ENCODE data around the gene PWWP2B. TPM values are rescaled to one million over a fixed set of nuclear protein-coding genes. Genes with fewer than 3 reads are reported as not detected.

The PWWP2B gene
- total and polyA plus RNA-seq, 9 of the 15 experiments (the other 6 are each of a cell fraction or from before 2014, with no cell fraction given): 0.07 to 9.2 (median 1.6) TPM; not detected in 1

DNA sequence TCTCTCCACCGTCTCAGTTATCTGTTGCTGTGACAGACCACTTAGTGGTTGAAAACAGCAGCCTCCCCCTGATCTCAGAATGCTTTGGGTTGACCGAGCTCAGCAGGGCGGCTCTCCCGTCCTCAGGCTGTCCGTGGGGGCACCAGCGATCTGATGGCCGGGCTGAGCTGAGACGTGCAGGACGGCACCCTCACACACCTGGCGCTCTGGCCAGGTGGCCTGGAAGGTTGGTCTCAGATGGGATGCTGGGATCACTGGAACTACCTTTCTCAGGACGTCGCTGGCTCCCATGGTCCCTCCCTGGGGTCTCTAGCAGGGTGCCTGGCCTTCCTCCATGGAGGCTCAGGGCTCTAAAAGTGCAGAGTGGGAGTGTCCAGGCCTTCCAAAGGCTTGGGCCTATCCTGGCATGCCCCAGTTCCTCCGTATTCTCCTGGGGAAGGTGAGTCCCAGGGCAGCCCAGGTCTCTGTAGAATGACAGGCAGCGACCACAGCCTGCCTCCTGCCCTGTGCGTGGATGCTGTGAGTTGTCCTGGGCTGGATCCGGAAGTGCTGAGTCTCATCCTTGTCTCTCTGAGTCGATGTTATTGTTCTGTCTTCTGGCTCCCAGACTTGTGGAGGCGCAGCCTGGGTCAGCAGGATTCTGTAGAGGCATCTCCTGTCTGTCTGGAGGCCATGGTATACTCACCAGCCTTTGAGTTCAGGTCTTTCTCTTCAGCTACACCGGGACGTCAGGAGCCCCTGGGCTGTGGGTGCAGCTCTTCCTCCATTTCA, 12.2 kb upstream of the PWWP2B start:
- CTCF ChIA-PET (ENCODE audit: low intra/inter-chr PET ratio): no interaction called here
- no peak for DNase-seq (ENCODE audit: extremely low read depth in 1 of 4, low spot score in 3 of 4)
- no peak for TF ChIP-seq FUS (optimal IDR thresholded peaks at IDR 0.05; ENCODE audit: low read depth, low read length)
- no peak for TF ChIP-seq EP400 (IDR thresholded peaks at IDR 0.05)
- TF ChIP-seq, protein P1, sequence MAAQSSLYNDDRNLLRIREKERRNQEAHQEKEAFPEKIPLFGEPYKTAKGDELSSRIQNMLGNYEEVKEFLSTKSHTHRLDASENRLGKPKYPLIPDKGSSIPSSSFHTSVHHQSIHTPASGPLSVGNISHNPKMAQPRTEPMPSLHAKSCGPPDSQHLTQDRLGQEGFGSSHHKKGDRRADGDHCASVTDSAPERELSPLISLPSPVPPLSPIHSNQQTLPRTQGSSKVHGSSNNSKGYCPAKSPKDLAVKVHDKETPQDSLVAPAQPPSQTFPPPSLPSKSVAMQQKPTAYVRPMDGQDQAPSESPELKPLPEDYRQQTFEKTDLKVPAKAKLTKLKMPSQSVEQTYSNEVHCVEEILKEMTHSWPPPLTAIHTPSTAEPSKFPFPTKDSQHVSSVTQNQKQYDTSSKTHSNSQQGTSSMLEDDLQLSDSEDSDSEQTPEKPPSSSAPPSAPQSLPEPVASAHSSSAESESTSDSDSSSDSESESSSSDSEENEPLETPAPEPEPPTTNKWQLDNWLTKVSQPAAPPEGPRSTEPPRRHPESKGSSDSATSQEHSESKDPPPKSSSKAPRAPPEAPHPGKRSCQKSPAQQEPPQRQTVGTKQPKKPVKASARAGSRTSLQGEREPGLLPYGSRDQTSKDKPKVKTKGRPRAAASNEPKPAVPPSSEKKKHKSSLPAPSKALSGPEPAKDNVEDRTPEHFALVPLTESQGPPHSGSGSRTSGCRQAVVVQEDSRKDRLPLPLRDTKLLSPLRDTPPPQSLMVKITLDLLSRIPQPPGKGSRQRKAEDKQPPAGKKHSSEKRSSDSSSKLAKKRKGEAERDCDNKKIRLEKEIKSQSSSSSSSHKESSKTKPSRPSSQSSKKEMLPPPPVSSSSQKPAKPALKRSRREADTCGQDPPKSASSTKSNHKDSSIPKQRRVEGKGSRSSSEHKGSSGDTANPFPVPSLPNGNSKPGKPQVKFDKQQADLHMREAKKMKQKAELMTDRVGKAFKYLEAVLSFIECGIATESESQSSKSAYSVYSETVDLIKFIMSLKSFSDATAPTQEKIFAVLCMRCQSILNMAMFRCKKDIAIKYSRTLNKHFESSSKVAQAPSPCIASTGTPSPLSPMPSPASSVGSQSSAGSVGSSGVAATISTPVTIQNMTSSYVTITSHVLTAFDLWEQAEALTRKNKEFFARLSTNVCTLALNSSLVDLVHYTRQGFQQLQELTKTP (IDR thresholded peaks at IDR 0.05; ENCODE audit: low read depth in 1 of 2, partially characterized antibody in 2 of 2): no peak
- TF ChIP-seq NFE2L1 (tag; IDR thresholded peaks at IDR 0.05; ENCODE audit: borderline replicate concordance, low read depth): no peak
- no peak for TF ChIP-seq MTA1 (IDR thresholded peaks at IDR 0.05; ENCODE audit: borderline replicate concordance)
- no peak for TF ChIP-seq GTF2A2 (tag; IDR thresholded peaks at IDR 0.05)
- TF ChIP-seq PURB (CRISPR knock-in tag; IDR thresholded peaks at IDR 0.05; ENCODE audit: low read depth): no peak
- TF ChIP-seq HINFP (tag; conservative IDR thresholded peaks at IDR 0.05; ENCODE audit: low read depth): no peak
- TF ChIP-seq TOE1 (IDR thresholded peaks at IDR 0.05; ENCODE audit: borderline replicate concordance): no peak
- TF ChIP-seq TOE1 (CRISPR knock-in tag; IDR thresholded peaks at IDR 0.05; ENCODE audit: borderline replicate concordance, low read depth): no peak
- TF ChIP-seq DPF2 (IDR thresholded peaks at IDR 0.05): no peak
- no peak for TF ChIP-seq ZNF134 (CRISPR knock-in tag; conservative IDR thresholded peaks at IDR 0.05)

More for the DNA sequence above, 12.2 kb upstream of the PWWP2B start:
- no peak for FAIRE-seq
- Histone ChIP-seq H3K4me3 (no peak overlapping the region), H3K9me3 (replicated peaks; ENCODE audit: control insufficient read depth, insufficient read depth, low read depth, low read length) (no peaks in the 10 kb centered on the region), H4K20me1 (replicated peaks; ENCODE audit: control insufficient read depth, insufficient read depth, low read length) (no peaks in the 10 kb centered on the region), H3K4me1 (replicated peaks in 1 of 2; ENCODE audit: control insufficient read depth in 2 of 2, insufficient read depth in 2 of 2, low read length in 2 of 2) (peaks cover 5 to 32% of the 10 kb centered on the region in 2 experiments), H3K79me2 (ENCODE audit: control insufficient read depth, insufficient read depth, low read length) (no peaks in the 10 kb centered on the region), H3K9ac (ENCODE audit: insufficient read depth in 1 of 2, low read depth in 2 of 2, low read length in 2 of 2) (no peak overlapping the region), H3K27ac (ENCODE audit: extremely low read depth, low read depth, low read length) (no peak overlapping the region), H3K4me2 (ENCODE audit: insufficient read depth, low read length) (no peak overlapping the region), H3K27me3 (ENCODE audit: control insufficient read depth in 2 of 2, insufficient read depth in 2 of 2, low read length in 2 of 2) (peaks cover 0 to 10% of the 10 kb centered on the region in 2 experiments; a peak in 3 of 5 replicates), H2AFZ (ENCODE audit: low read depth, low read length) (peak overlapping the region; percentile 1; the same call in 1 of the 2 replicates), H3K9me1 (ENCODE audit: control insufficient read depth, insufficient read depth, low read length) (no peaks in the 10 kb centered on the region), H3K36me3 (ENCODE audit: control insufficient read depth, insufficient read depth, low read length) (no peaks in the 10 kb centered on the region)
- ATAC-seq: no peak
- in situ Hi-C loops (cut with MboI) (loop anchor here (10.0 kb wide), 1 partner anchor 250 kb away; no protein-coding TSS in a partner anchor), intact Hi-C loops (cut with micrococcal nuclease) (no loop called here)
- POLR2A ChIA-PET: interaction anchor here (0.6 kb wide), 1 partner anchor 34 kb away, joined by 3 read pairs; no protein-coding TSS in a partner anchor
- BruUV-seq (replicated peaks): no TSS peak
- WGBS (ENCODE audit: insufficient coverage, low coverage, missing lambda C conversion rate): 38% methylated on average over 10 of the region's 20 CpGs

All from K562 (cell line).